CD4-positive, alpha-beta T cell treated with Interleukin-10 for 1 hour (primary cell): Measurements from ENCODE around the gene ZC3H7A.

ENCODE experiments used
- DNase-seq: peaks from one replicate; pipeline ENCODE4 v3.0.0-alpha.2; 2020

Gene ZC3H7A

DNA sequence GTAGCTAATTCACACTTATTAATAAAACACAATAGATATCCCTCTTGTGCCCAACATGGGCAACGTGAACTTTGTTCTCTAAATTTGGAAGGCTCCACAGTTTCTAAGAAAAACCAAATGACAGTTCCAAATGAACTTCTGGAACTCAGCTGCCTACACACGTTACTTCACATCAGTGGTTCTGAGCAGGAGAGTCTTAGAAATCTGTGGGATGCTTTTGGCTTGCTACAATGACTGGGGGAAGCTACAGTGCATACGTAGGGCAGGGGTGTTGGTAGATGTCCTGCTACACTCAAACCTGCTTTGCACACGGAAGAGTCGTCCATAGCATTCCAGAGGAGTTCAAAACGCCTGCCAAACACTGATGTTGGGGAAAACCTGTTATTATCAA lies 62.4 kb downstream of the ZC3H7A start:
- DNase-seq = no peak

DNA sequence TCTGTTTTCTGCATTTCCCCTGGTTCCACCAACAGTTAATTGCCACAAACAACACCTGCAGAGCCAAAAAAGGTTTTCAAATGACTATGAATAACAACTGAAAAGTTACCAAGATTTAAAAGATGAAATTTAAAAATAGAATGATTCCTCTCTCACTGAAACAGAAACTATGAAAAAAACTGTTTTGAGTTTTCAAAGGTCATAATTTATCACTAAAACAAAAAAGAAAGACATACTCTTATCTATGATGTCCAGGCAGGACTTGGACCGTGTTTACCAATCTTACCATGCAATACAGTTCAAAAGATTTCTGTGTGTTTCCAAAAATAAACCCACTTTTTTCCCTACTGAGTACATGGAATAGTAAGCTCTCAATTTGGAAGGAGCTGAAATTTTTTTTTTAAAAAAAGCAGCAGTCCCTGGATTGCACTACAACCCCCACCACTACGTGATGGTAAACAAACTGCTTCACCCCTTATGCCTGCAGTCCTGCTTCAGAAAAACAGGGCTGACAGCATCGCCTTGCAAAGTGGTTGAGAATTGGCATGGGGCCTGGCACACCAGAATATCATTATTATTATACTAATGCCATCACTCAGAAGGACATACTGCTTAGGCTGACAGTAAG lies 62.9 kb downstream of the ZC3H7A start:
- DNase-seq = no peak

DNA sequence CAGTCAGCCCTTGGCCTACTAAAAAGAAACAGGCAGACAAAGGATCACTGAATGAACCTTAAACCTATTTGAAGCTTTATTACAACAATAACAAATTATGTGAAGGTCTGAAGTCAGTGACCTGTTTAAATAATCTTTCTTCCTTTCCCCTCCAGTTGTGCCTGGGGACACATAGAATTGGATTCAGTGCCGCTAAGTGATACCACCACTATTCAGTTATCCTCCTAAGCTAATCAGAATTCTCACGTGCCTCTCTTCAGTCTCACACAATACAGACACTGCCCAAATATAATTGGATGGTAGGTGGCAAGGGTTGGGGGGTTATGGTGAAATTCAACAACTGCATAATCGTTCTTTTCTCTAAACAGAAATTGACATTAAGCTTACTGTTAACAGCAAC lies 65.8 kb downstream of the ZC3H7A start:
- DNase-seq = no peak

DNA sequence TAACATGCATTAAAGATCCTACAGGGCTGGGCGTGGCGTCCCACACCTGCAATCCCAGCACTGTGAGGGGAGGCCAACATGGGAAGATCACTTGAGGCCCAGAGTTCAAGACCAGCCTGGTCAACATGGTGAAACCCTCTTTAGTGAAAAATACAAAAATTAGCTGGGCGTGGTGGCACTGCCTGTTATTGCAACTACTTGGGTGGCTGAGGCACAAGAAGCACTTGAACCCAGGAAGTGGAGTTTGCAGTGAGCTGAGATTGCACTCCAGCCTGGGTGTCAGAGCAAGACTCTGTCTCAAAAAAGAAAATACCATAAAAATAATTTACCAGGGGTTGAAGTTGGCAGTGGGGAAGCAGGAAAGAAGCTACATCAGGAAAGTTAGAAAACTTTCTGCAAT lies 67.3 kb downstream of the ZC3H7A start:
- no peak for DNase-seq

DNA sequence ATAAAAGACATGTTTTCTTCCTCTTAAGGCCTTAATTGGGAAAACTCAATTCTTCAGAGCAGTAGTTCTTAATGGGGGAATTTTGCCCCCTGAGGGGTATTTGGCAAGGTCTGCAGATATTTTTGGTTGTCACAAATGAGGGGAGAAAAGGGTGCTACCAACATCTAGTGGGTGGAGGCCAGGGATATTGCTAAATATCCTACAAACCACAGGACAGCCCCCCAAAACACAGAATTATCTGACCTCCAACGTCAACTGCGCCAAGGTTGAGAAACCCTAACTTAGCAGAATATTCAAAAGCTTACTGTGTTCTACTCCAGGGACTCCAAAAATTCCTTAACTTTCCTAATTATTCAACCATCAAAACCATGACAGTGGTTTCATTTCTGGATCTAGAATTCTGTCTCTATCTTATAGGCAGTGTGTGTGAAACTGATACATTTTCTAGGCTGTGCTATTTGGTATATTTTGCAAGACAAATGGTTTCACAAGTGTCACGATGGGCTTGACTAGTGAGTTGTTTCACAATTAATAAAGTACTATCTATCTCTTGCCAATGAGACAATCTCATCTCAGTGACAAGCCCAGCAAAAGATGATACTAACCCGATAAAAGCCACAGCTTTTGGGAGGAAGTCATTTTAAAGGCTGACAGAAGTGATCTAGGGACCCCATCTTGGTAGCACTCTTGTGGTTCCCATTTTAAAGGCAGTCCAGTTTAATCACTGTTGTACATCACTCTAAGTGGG lies 69.1 kb downstream of the ZC3H7A start:
- no peak for DNase-seq

DNA sequence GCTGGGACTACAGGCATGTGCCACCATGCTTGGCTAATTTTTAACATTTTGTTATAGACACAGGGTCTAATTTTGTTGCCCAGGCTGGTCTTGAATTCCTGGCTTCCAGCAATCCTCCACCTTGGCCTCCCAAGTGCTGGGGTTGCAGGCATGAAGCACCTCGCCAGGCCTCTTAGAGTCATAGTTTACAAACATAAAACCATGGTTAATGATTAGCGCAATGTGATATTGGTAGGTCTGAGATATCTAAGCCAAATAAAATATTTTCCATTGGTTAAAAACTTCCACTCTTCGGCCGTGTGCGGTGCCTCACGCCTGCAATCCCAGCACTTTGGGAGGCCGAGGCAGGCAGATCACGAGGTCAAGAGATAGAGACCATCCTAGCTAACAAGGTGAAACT lies 71.0 kb downstream of the ZC3H7A start:
- no peak for DNase-seq

DNA sequence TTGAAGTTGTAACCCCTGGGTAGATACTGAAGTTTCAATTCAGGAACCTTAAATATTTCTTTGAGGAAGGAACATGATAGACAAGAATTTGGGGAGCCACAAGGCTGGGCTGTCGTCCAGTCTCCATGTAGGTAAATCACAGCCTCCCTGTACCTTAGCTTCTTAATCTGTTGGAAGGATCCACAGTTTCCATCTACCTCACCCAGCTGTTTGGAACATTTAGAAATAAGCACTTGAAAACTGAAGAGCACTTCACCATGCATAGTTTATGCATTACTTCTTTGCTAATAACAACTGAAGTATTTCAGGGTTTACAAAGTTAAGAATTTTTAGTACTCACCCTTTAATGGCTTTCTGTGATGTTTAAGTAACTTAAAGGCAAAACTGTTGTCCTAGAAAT lies 71.6 kb downstream of the ZC3H7A start:
- no peak for DNase-seq

DNA sequence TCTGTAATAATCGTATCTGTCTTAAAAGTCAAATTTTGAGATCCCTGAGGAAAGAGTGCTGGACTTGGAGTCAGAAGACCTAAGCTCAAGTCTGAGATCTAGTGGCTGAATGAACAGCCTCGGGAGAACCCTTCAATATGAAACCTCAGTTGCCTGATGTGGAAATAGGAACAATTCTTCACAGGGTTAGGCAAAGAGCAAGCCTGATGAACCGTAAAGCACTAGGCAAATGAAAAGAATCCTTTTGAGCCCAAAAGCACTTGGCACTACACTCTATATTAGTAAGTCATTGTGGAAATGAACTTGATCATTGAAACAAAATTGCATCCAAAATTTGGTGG lies 74.6 kb downstream of the ZC3H7A start:
- no peak for DNase-seq

DNA sequence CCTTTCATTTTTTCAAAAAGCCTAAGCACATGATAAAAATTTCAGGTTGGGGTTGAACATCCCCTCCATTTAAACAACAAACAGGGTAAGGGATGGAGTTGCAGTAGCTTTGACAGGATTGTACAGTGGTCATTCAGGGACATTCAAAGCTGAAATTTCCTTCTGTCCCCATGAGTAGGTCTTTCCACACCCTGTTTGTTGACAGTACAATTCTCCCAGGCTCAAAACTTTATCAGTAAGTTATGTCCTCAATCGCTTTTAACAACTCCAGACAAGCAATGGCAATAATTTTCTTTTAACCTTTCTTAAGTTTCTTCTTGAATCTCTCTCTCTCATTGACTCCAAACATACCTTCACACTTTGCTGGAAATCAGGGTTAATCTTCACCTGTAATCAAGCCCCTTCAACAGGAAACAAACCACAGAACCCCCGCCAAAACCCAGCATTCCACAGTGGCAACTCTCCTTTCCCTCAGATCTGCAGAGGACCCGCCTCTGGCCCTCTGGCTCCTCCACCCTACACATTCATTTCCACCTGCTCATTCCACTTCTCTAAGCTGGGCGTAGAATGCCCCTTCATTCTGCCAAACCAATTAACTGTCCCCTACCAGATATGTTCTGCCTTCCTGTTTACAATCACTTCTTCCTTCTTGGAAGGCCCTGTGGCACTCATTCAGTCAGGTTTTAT lies 75.1 kb downstream of the ZC3H7A start:
- DNase-seq = no peak

DNA sequence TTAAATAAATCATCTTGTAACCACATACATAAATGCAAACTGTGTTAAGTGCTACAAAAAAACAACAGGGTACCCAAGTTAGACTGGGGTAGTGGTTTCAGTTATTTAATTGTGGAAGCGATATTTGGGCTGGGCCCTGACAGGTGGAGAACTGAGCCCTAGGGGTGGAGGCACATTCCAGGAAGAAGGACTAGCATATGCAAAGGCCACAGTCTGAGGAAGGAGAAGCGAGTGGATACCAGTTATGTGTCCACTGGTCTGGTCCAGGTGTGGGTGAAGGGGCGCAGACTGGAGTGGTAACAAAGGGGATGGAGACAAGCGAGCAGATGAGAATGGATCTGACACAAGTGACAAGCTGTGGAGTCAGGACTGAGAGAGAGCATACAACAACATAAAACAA lies 77.3 kb downstream of the ZC3H7A start:
- DNase-seq = no peak

DNA sequence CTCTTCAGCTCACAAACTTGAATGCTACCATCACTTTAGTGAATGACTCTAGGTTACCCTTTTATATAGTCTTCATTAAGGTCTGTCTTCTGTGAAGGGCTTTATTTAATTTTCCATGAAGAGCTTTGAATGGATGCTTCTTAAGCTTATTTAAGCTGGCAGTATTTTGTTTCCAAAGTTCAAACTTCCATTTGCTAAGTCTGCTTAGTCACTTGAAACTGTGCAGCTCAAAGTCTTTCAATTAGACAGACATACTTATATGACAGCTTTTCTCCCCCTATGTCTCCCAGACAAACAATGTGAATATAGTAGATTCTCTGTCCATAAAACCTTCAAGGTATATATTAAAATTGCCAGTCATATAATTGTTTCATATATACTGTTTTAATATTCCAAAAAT lies 77.9 kb downstream of the ZC3H7A start:
- no peak for DNase-seq

DNA sequence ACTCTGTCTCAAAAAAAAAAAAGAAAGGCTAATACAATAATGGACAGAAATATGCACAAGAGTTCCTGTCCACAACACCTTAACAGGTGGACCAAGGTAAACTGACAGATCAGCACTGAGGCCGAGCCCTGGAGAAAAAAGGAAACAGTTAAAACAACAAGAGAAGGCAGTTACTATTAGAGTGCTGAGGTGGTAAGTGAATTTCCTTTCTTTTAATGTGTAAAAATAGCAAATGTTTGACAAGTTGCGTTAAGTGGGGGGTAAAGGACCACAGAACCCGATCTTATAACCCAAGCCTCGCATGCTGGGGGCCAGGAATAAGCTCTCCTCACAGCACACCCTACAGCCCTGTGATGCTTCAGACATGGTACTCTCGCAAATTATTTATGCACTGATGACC lies 79.2 kb downstream of the ZC3H7A start:
- DNase-seq = no peak

DNA sequence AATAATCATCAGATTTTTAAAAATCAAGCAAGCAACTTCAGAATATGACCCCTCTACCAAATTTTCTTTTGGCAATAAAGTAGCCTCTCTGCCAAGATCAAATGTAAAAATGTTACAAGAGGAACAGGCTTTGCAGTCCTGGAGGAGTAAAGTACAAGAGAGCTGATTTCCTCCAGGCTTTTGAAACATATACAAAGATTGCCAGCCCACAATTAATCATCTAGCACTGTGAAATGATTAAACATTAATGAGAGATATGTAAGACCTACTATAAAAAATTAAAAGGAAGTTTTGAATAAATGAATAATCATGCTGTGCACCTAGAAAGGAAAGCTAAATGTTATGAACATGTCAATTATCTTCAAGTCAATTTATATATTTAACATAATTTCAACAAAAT lies 80.7 kb downstream of the ZC3H7A start:
- DNase-seq = no peak

DNA sequence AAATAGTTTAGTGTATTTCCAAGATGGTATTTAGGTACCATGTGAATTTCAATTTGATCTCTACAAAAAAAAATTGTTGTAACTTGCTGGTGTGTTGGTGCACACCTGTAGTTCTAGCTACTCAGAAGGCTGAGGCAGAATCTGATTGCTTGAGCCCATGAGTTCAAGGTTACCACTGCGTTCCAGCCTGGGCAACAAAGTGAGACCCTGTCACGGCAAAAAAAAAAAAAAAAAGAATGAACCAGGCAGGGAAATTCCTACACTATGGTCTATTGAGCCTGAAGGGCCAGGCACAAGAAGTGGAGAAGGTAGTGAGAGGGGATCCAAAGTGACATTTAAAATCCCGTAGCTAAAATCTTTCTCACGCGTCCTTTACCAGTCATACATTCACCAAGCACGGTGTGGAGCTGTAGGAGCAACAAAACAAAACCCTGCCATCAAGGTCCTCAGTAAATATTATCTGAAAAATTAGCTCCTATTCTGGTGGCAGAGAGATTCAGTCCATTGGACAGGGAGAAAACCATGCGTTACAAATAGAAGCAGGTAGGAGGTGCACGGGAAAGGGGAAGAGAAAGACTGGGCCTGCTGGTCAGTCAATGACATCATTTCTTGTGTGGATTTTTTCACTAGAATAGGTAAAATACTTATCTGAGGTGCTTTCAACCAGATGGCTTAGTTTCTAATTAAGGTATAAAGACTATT lies 81.7 kb downstream of the ZC3H7A start:
- no peak for DNase-seq

DNA sequence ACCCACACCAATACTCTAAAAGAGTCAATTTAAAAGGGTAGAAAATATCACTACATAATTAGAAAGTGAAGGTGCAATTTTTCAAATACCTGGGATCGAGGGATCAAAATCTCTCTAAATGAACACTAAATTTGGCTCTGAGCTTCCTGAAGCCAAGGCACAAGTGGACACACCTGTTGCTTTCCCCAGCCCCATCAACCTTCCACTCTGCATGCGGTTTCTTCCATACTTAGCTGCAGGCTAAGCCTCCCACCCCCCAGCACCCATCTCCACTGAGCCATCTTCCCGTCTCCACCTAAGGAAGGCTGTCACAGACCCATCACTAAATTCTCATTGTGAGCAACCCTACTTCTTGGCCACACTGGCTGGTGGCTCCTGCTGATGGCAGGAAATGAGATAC lies 84.9 kb downstream of the ZC3H7A start:
- DNase-seq = no peak

DNA sequence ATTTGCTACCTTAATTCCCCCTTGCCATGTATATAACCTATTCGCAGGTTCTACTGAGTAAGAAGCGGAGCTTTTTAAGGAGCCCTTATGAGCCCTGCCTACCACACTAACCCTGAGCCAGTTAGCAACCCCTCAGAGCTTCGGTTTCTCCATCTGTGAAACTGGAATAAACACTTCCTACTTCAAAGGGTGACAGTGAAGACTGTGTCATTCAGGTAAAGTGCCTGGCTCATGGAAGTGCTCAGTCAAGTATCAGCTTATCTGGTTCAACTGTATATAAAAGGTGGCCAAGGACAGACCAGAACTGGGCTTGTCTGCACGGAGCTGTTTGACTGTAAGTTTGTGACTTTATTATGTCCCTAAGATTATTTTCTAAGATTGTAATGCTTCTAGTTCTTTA lies 85.4 kb downstream of the ZC3H7A start:
- DNase-seq = no peak

DNA sequence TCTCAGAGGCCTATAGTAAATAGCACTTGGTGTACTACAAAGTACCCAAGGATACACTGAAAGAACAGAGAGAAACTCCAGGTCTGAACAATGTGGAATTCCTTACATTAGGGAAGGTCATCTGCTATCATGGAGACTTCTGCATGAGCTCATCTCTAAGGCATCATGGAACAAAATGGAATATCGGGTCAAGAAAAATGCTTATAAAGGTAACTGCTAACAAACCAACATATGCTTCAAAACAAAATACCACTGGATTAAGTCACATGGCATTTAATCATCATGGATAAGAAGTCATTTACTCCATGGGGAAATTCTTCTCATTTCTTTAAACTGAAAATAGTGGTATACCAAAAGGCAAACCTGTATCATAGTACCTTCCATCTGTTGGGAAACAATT lies 88.6 kb downstream of the ZC3H7A start:
- no peak for DNase-seq

DNA sequence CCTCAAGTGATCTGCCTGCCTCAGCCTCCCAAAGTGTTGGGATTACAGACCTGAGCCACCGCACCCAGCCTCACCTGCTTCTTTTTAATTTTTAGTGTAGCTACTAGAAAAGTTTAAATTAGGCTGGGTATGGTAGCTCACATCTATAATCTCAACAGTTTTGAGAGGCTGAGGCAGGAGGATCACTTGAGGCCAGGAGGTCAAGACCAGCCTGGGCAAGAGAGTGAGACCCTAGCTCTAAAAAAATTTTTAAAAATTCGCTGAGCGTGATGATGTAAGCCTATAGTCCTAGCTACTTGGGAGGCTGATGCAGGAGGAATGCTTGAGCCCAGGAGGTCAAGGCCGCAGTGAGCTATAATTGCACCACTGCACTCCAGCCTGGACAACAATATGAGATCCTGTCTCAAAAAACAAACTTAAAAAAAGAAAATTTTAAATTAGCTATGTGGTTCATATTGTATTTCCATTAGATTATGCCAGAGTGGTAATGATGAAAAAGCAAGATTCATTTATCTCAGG lies 89.3 kb downstream of the ZC3H7A start:
- no peak for DNase-seq

DNA sequence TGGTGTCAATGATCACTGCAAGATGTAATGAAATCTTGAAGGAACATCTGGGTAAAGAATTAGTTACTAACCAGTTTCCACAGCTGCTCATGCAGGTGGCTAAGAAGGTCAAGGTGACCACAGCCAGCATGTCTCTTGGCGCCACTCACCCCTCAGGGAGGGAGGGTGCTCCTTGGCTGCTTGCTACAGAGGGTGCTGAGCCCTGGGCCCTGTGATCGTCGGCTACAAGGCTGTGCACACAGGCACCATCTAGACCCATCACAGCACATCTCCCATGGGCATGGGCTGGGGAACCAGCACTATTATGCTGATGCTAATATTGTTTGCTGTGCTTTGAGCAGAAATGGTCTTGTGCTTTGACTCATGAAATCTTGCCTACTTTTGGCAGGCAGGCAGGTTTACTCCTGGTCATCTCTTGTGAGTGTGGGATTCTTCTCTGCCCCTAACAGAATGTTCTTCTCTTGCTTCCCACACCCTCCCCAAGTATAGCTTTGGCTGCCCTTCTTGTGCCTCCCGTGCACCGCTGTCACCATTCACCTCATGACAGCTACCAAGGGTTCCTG lies 90.8 kb downstream of the ZC3H7A start:
- DNase-seq = no peak

DNA sequence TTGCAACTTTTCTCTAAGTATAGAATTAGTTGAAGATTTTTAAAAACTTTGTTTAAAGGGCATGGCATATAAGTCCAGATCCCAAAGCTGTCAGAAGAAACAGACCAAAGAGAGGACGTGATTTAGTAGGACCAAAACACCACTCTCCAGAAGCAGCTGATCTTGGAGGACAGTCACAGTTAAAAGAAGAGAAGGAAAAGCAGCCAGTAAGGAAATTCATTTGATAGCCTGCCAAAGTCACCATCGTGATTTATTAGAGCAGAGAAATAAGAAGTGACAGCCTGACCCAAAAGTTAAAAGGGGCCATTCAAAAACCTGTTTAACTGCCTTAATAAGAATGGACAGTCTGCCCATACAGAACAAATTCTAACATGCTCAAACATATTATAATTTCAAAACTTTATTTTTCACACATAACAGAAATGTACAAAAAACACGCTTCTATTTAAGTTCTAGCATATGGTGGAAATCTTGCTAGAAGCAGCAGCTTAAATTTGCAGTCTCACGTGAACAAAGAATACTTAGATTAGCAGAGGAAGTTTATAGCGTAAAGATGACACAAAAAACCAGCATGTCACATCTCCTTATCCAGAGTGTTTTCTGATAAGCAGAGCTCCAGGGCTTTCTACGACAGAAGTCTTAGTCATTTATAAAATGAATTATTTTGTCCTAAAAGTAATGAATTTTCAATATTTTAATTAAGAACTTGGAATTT lies 91.6 kb downstream of the ZC3H7A start:
- DNase-seq = no peak
